OCI-LY3 (cell line): ENCODE data around the gene MTHFR.

Experiments used
- EZH2phosphoT487 ChIP-seq: fragments of 200-600 bp; shearing (Covaris generic); IDR thresholded peaks from 2 replicates; pipeline ENCODE4 v1.6.1; 2018; ENCODE audit warnings: antibody characterized with exemption, mixed run types, low read depth
- TF ChIP-seq, protein P1 (sequence below): fragments of 200-600, 300-600 bp; sonication (generic); IDR thresholded peaks from 2 replicates; pipeline ENCODE4 v1.5.1; 2014; ENCODE audit warnings: antibody characterized with exemption, low read length, low read depth

DNA sequence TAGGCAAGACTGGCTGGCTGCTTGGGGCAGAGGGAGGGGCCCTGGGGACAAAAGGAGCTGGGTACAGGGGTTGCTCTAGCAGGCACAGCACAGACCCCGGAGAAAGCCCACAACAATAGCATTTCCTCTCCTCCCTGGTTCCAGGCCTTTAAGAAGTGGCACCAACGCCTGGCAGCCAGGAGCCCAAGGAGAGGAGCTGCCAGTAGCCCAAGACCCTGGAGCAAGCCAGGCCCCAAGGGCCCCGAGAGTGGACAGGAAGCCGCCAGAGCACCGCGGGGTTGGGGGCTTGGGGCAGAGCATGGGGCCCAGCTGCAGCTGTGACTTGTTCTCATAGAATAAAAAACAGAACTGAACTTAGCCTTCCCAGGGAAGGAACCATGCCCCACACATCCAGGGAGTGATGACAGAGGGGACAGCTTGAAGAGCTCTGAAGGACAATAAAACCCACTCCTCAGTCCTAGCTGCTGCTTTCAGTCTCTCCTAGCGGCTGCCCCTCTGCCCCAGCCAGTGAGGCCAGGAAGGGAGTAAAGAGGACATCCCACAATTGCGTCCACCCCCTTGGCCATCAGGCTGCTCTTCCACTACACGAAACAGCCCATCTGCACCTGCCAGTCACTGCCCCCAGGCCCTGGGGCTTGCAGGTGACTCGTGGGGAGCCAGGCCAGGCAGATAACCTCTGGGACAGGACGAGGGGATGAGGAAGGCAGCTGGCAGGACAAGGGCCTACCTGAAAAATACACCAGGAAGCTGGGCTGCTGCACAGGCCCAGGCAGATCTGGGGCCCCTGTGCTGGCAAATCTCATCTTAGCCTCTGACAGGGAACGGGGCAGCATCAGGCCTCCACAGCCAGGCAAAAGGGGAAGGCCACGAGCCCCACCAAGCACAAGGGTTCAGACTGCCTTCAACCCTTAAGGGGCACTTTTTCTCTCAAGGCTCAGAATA is 16.4 kb downstream of the MTHFR start:
- TF ChIP-seq, protein P1, sequence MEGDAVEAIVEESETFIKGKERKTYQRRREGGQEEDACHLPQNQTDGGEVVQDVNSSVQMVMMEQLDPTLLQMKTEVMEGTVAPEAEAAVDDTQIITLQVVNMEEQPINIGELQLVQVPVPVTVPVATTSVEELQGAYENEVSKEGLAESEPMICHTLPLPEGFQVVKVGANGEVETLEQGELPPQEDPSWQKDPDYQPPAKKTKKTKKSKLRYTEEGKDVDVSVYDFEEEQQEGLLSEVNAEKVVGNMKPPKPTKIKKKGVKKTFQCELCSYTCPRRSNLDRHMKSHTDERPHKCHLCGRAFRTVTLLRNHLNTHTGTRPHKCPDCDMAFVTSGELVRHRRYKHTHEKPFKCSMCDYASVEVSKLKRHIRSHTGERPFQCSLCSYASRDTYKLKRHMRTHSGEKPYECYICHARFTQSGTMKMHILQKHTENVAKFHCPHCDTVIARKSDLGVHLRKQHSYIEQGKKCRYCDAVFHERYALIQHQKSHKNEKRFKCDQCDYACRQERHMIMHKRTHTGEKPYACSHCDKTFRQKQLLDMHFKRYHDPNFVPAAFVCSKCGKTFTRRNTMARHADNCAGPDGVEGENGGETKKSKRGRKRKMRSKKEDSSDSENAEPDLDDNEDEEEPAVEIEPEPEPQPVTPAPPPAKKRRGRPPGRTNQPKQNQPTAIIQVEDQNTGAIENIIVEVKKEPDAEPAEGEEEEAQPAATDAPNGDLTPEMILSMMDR = no peak
- TF ChIP-seq EZH2phosphoT487 = no peak
